22Rv1 (cell line): ENCODE results near the gene DHRS9.

Source experiments
- ZFX ChIP-seq: fragments of 450-650 bp; IDR thresholded peaks from 2 replicates; pipeline ENCODE4 v1.6.1; 2017; ENCODE audit warnings: antibody characterized with exemption, borderline replicate concordance
- TF ChIP-seq, protein P1 (sequence below): fragments of 450-650 bp; IDR thresholded peaks from 2 replicates; pipeline ENCODE4 v1.5.1; 2017; ENCODE audit warnings: mild to moderate bottlenecking

DNA sequence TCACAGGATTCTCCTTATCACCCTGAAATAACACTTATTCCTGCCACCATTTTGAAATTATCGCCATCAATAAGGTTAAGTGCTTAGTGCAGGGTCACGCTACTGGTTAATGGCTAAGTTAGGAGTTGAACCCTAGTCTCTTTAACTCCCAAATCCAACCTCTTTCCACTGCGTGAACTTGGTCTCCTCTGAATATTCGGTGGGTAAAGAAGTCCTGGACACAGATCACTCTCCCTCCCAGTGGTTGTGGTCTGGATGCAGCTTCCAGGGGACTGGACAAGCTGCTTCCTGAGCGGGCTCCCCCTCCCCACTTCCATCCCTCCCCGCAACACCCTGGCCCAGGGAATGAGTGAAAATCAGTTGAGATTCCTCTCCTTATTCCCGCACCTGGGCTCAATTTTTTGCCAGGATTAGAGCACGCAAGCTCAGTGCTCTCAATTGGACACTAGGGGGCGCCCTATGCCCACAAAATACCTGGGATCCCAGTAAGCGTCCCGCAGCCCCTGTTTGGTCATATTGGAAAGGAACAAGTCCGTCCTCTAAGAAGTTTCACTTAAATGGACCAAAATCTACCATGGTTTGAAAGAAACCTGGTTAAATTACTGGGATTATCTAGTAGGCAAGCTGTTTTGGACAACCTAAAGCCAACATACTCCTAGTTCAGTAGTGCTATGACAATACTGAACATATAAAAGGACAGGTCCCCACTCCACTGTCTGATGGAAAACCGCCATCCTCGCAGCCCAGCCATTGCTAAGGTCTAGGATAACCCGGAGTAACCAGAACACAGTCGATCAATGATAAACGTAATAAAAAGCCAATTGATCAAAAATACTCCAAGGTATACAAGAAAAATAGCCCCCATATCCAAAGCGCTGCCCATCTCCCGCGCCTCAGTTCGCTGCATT, 40.4 kb downstream of the DHRS9 start:
- TF ChIP-seq, protein P1, sequence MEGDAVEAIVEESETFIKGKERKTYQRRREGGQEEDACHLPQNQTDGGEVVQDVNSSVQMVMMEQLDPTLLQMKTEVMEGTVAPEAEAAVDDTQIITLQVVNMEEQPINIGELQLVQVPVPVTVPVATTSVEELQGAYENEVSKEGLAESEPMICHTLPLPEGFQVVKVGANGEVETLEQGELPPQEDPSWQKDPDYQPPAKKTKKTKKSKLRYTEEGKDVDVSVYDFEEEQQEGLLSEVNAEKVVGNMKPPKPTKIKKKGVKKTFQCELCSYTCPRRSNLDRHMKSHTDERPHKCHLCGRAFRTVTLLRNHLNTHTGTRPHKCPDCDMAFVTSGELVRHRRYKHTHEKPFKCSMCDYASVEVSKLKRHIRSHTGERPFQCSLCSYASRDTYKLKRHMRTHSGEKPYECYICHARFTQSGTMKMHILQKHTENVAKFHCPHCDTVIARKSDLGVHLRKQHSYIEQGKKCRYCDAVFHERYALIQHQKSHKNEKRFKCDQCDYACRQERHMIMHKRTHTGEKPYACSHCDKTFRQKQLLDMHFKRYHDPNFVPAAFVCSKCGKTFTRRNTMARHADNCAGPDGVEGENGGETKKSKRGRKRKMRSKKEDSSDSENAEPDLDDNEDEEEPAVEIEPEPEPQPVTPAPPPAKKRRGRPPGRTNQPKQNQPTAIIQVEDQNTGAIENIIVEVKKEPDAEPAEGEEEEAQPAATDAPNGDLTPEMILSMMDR: peak; percentile 67
- no peak for TF ChIP-seq ZFX
